ENCODE results near the gene ADIPOR1.
"Not testable (repeated sequence)": the region's sequence is repeated elsewhere in the genome, so short reads cannot be mapped to it uniquely, and the experiment has no call there.

ADIPOR1 gene

DNA sequence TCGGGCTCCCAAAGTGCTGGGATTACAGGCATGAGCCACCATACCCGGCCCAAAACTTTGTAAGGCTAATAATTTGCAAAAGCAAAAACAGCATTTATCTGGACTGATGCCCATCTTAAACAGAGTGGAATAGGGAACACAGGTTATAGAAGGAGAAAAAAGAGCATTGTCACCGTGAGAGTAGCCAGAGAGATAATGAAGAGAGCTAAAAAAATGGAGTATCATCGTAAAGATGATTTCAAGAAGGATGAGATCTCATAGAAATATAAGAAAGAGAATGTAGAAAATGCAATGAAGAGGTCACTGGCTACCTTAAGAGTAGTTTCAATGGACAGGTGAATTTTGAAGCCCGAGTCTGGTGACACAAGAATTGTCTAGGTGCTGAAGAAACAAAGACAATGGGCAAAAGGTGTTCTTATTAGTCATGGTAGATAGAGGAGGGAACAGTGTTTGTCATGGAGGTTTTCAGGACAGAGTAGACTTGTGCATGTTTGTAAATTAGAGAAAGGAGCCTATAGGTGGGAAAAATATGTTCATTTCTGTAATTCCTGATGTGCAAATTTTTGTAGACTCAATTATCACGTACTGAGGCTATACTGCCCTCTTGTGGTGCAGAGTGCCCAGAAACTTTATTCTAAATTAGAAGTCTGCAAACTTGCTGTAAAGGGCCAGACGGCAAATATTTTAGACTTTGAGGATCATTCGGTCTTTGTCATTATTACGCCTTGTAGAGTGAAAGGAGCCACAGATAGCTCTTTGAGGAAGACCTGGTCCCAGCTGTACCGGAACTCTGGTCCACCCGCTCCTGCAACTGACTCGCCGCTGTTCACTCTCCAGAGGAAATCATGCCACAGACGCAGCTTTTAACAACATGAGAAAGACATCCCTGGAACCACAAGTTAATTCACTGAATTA is 41.0 kb upstream of the ADIPOR1 start:
- TF ChIP-seq, protein P1, sequence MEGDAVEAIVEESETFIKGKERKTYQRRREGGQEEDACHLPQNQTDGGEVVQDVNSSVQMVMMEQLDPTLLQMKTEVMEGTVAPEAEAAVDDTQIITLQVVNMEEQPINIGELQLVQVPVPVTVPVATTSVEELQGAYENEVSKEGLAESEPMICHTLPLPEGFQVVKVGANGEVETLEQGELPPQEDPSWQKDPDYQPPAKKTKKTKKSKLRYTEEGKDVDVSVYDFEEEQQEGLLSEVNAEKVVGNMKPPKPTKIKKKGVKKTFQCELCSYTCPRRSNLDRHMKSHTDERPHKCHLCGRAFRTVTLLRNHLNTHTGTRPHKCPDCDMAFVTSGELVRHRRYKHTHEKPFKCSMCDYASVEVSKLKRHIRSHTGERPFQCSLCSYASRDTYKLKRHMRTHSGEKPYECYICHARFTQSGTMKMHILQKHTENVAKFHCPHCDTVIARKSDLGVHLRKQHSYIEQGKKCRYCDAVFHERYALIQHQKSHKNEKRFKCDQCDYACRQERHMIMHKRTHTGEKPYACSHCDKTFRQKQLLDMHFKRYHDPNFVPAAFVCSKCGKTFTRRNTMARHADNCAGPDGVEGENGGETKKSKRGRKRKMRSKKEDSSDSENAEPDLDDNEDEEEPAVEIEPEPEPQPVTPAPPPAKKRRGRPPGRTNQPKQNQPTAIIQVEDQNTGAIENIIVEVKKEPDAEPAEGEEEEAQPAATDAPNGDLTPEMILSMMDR (IDR thresholded peaks at IDR 0.05), result peak; percentile 96
- no peak for TF ChIP-seq ZFX (IDR thresholded peaks at IDR 0.05; ENCODE audit: borderline replicate concordance)
- H3K27ac ChIP-seq, result no peak overlapping the region

DNA sequence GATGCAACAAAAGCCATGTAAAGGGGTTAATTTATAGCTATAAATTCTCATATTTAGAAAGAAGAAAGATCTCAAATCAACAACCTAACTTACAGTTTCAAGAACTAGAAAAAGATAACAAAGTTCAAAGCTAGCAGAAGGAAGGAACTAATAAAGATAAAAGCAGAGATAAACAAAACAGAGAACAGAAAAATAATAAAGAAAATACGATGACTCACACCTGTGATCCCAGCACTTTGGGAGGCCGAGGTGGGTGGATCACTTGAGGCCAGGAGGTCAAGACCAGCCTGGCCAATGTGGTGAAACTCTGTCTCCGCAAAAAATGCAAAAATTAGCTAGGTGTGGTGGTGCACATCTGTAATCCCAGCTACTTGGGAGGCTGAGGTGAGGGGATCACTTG is 36.6 kb upstream of the ADIPOR1 start:
- no peak overlapping the region for H3K27ac ChIP-seq
- no peak for TF ChIP-seq ZFX (IDR thresholded peaks at IDR 0.05; ENCODE audit: borderline replicate concordance)
- TF ChIP-seq, protein P1 (IDR thresholded peaks at IDR 0.05), result no peak

DNA sequence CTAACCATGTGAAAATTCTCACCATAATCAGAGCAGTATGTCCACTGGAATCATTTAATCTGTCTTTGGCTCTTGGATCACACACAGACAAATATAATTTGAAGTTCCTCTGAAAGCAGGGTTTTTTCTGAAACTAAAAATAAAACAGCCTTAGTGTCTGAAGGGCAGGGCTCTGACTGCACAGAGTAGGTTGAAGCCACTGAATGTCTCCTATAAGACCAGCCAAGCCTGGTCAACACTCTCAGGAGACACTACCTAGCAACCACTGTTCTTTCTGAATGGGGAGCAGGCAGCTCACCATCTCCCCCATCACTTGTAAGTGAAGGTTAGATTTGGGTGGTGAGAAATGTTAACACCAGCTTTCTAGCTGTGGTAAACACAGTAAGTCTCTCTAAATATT is 33.0 kb upstream of the ADIPOR1 start:
- TF ChIP-seq, protein P1 (IDR thresholded peaks at IDR 0.05), result no peak
- no peak for TF ChIP-seq ZFX (IDR thresholded peaks at IDR 0.05; ENCODE audit: borderline replicate concordance)
- H3K27ac ChIP-seq, result no peak overlapping the region

DNA sequence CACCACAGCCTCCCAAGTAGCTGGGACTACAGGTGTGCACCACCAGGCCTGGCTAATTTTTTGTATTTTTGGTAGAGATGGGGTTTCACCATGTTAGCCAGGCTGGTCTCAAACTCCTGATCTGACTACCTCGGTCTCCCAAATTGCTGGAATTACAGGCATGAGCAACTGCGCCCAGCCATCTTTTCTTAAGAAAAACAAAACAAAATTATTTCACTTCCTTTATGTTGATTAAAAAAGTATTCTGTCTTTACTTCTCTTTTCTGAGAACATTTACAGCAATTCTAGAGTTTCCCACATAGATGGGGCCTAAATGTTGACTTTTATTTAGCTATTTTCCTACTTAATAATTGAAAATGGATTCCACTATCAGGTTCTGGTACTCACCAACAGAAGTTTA is 31.8 kb upstream of the ADIPOR1 start:
- TF ChIP-seq, protein P1 (IDR thresholded peaks at IDR 0.05), result no peak
- TF ChIP-seq ZFX (IDR thresholded peaks at IDR 0.05; ENCODE audit: borderline replicate concordance), result no peak
- no peak overlapping the region for H3K27ac ChIP-seq

DNA sequence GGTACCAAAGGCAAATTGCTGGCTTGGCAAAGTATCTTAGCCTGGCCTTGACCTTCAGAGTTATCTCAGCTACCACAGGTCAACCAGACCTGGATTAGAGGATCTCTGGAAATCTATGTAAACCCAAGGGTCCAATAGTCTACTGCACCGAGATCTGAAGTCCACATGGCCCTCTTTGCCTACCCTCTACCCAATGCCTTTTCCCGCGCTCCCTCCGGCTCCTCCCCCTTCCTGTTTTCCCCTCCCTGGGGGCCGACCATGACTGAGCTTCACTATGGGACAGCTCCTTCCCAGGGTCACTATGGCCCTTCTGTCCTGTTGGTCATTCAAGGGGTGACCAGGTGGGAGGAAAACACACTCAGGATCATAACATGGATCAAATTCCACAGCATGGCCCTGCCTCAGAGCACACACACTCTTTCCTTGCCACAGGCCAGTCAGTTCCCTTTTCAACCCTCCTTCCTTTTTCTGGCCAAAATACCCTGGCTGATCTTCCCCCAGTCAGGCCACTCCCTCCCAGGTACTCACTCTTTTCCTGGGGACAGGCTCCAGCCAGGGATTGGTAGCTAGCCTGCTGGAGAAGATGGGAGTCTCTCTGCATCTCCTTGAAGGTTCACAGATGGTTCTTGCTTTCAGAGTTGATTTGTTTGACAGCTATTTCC is 29.9 kb upstream of the ADIPOR1 start:
- no peak overlapping the region for H3K27ac ChIP-seq
- TF ChIP-seq, protein P1 (IDR thresholded peaks at IDR 0.05), result no peak
- TF ChIP-seq ZFX (IDR thresholded peaks at IDR 0.05; ENCODE audit: borderline replicate concordance), result no peak

DNA sequence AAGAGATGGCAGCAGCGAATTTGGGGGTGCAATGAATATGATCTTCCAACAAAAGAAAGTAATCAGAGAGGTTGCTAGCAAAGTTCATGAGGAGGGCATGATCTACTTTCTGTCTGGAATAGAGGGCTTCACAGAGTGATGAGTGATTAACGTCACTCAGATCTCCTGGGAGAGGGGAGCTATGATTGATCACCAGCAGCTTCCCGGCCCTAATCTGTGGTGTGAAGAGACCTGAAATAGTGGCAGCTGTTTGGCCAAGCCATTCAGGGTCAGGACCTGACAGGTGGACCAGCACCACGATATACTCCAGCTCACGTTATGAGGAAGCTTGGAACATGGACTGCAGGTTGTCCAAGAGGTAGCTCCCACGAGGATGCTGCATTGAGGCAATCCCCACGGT is 29.1 kb upstream of the ADIPOR1 start:
- no peak overlapping the region for H3K27ac ChIP-seq
- TF ChIP-seq, protein P1 (IDR thresholded peaks at IDR 0.05), result no peak
- TF ChIP-seq ZFX (IDR thresholded peaks at IDR 0.05; ENCODE audit: borderline replicate concordance), result no peak

DNA sequence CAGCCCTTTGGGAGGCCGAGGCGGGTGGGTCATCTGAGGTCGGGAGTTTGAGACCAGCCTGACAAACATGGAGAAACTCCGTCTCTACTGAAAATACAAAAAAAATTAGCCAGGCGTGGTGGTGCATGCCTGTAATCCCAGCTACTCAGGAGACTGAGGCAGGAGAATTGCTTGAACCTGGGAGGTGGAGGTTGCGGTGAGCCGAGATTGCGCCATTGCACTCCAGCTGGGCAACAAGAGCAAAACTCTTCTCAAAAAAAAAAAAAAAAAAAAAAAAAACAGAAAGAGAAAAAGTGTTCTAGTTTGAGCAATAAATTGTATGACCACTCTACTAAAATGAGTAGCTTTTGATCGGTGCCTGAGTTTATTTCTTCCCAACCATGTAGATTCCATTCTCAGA is 28.0 kb upstream of the ADIPOR1 start:
- not testable (repeated sequence) for H3K27ac ChIP-seq
